ENCODE measurements around the gene ARHGEF2.

DNA sequence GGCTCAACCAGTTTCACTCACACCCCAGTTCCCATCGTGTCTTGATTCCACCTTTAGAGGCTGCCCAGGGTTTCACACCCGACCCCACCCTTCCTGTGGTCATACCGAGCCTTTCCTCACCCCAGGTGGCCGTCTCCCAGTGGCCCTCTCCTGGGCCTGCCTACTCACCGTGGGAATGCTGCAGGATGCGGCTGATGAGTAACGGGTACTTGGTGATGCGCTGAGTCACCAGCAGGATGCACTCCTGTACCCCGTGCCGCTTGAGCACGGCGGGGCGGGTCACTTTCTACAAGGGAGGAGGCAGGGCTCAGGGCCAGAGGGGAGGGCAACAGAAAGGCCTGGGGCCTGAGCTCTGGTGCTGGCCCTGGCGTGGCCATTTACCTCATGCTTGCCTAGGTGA, 16.4 kb downstream of the ARHGEF2 start:
- TF ChIP-seq POLR2A (IDR thresholded peaks at IDR 0.05; ENCODE audit: low read length) (no peak), GATA1 (IDR thresholded peaks at IDR 0.05; ENCODE audit: low read depth, low read length) (no peak)
